Astrocyte (in vitro differentiated cells and primary cell): ENCODE data around the gene OCA2.

Source experiments
- EZH2 ChIP-seq: IDR thresholded peaks from 2 replicates; pipeline ENCODE4 v1.6.1; 2012; ENCODE audit warnings: mild to moderate bottlenecking, low read length, inconsistent platforms; ENCODE audit not compliant: insufficient read depth
- TF ChIP-seq, protein P1 (sequence below): IDR thresholded peaks from 2 replicates; pipeline ENCODE4 v1.5.1; 2011; ENCODE audit warnings: low read depth, mild to moderate bottlenecking, inconsistent platforms, low read length, moderate library complexity; ENCODE audit not compliant: insufficient read depth

DNA sequence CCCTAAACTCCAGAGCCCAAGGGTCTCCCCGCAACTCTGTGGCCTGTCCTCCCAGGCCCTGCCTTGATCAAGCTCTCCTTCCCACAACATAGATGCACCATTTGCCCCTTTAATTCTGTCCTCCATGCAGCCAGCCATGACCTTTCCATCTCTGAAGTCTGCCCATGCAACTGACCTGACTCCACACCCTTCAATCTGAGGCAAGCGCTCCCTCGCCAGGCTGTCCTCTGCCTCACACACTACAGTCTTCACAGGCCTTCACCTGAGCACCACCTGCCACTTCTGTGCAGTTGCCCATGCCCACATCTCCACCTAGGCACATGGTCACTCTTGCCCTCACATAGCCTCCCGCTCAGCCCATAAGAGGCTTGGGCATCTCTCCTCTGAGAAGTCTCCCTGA, 244.0 kb downstream of the OCA2 start:
- TF ChIP-seq, protein P1, sequence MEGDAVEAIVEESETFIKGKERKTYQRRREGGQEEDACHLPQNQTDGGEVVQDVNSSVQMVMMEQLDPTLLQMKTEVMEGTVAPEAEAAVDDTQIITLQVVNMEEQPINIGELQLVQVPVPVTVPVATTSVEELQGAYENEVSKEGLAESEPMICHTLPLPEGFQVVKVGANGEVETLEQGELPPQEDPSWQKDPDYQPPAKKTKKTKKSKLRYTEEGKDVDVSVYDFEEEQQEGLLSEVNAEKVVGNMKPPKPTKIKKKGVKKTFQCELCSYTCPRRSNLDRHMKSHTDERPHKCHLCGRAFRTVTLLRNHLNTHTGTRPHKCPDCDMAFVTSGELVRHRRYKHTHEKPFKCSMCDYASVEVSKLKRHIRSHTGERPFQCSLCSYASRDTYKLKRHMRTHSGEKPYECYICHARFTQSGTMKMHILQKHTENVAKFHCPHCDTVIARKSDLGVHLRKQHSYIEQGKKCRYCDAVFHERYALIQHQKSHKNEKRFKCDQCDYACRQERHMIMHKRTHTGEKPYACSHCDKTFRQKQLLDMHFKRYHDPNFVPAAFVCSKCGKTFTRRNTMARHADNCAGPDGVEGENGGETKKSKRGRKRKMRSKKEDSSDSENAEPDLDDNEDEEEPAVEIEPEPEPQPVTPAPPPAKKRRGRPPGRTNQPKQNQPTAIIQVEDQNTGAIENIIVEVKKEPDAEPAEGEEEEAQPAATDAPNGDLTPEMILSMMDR = no peak
- no peak for TF ChIP-seq EZH2
